Astrocyte (in vitro differentiated cells and primary cell): ENCODE measurements around the gene WDR37.

ENCODE experiments used
- EZH2 ChIP-seq: IDR thresholded peaks from 2 replicates; pipeline ENCODE4 v1.6.1; 2012; ENCODE audit warnings: mild to moderate bottlenecking, low read length, inconsistent platforms; ENCODE audit not compliant: insufficient read depth
- TF ChIP-seq, protein P1 (sequence below): IDR thresholded peaks from 2 replicates; pipeline ENCODE4 v1.5.1; 2011; ENCODE audit warnings: low read depth, mild to moderate bottlenecking, inconsistent platforms, low read length, moderate library complexity; ENCODE audit not compliant: insufficient read depth

DNA sequence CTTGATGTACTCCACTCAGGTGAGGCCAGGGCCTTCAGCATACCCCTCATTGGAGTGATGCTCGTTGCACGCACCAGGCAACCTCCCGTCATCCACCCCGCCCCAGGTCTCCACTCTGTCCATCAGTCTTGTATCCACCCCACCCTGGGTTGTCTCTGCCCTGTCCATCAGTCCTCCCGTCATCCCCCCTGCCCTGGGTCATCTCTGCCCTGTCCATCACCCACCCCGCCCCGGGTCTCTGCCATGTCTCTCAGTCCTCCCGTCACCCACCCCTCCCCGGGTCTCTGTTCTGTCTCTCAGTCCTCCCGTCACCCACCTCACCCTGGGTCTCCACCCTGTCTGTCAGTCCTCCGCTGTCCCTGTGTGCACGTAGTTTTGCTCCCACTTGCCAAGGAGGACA lies 59.9 kb downstream of the WDR37 start:
- TF ChIP-seq, protein P1, sequence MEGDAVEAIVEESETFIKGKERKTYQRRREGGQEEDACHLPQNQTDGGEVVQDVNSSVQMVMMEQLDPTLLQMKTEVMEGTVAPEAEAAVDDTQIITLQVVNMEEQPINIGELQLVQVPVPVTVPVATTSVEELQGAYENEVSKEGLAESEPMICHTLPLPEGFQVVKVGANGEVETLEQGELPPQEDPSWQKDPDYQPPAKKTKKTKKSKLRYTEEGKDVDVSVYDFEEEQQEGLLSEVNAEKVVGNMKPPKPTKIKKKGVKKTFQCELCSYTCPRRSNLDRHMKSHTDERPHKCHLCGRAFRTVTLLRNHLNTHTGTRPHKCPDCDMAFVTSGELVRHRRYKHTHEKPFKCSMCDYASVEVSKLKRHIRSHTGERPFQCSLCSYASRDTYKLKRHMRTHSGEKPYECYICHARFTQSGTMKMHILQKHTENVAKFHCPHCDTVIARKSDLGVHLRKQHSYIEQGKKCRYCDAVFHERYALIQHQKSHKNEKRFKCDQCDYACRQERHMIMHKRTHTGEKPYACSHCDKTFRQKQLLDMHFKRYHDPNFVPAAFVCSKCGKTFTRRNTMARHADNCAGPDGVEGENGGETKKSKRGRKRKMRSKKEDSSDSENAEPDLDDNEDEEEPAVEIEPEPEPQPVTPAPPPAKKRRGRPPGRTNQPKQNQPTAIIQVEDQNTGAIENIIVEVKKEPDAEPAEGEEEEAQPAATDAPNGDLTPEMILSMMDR, result no peak
- TF ChIP-seq EZH2, result no peak
